Lower leg skin (tissue), 4 donors: ENCODE measurements around the gene ZBTB7B. TPM values are rescaled to one million over a fixed set of nuclear protein-coding genes. Genes with fewer than 3 reads are reported as not detected.

Source experiments
- DNase-seq, 2 donors: peaks; one replicate each; pipeline ENCODE4 v3.0.0-alpha.2; 2019; ENCODE audit warnings: low spot score in 2 of 2
- H3K4me3 ChIP-seq: fragments of 200-600 bp; sonication (generic); 2 replicates; pipeline ENCODE4 v1.5.1; 2017; ENCODE audit warnings: mild to moderate bottlenecking, low read depth; ENCODE audit not compliant: poor library complexity, severe bottlenecking
- POLR2A ChIP-seq, 2 donors: fragments of 450-650 bp; IDR thresholded peaks; one replicate each; pipeline ENCODE4 v1.6.1; 2016 to 2017; ENCODE audit warnings: antibody characterized with exemption in 2 of 2, mild to moderate bottlenecking in 1 of 2, moderate library complexity in 1 of 2
- whole genome bisulfite sequencing, 2 donors: methylation state at CpG; one replicate each; pipeline ENCODE4 v1.1.5; 2018; 5-methylcytosine and 5-hydroxymethylcytosine counted together
- intact Hi-C: fragments of 100-400 bp; cut with DNase I; formaldehyde crosslinking; loops from one replicate; pipeline ENCODE4 v1.15.0; 2023; ENCODE audit warnings: low total_unique reads
- total RNA-seq, 4 donors: library from RNA; depleted of rRNA; stranded (reverse); fragments of >200 nt; gene quantifications; one replicate each; pipeline ENCODE4 v1.1.0, GENCODE V29; 2016
- TF ChIP-seq, protein P1 (sequence below), 3 donors: fragments of 450-650 bp; IDR thresholded peaks; one replicate each; pipeline ENCODE4 v1.5.1; 2016; ENCODE audit warnings: antibody characterized with exemption in 3 of 3, mild to moderate bottlenecking in 3 of 3, moderate library complexity in 2 of 3

The ZBTB7B gene
- total RNA-seq, 4 donors from 2014 or later: 270 to 295 (median 286) TPM

DNA sequence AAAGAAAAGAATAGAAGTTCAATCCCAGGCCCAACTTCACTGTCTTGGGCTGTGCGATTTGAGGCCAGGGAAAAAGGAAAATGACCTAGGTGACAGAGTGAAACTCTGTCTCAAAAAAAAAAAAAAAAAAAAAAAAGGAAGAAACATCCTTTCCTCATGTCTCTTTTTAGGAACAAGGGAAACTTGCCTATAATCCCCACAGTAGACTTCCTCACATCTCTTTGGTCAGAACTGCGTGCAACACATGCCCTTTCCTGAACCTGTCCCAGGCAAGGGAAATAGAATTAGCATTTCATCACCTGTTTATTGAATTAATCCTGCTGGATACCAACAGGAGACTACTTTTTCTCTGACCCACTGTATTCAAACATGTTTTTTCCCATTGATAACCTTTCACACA, 33.3 kb downstream of the ZBTB7B start:
- no peak overlapping the region for H3K4me3 ChIP-seq
- no peak for DNase-seq
- no peak for TF ChIP-seq POLR2A (IDR thresholded peaks at IDR 0.05)
- TF ChIP-seq, protein P1, sequence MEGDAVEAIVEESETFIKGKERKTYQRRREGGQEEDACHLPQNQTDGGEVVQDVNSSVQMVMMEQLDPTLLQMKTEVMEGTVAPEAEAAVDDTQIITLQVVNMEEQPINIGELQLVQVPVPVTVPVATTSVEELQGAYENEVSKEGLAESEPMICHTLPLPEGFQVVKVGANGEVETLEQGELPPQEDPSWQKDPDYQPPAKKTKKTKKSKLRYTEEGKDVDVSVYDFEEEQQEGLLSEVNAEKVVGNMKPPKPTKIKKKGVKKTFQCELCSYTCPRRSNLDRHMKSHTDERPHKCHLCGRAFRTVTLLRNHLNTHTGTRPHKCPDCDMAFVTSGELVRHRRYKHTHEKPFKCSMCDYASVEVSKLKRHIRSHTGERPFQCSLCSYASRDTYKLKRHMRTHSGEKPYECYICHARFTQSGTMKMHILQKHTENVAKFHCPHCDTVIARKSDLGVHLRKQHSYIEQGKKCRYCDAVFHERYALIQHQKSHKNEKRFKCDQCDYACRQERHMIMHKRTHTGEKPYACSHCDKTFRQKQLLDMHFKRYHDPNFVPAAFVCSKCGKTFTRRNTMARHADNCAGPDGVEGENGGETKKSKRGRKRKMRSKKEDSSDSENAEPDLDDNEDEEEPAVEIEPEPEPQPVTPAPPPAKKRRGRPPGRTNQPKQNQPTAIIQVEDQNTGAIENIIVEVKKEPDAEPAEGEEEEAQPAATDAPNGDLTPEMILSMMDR (IDR thresholded peaks at IDR 0.05): no peak
- intact Hi-C loops: no loop called here
- 81 to 86% methylated on average over 2 of the region's 2 CpGs for WGBS, 2 donors

- no peak overlapping the region for H3K4me3 ChIP-seq
- intact Hi-C loops: no loop called here
- no peak for DNase-seq
- 76 to 86% methylated on average over 3 of the region's 3 CpGs for WGBS, 2 donors
- no peak for TF ChIP-seq POLR2A (IDR thresholded peaks at IDR 0.05)
- TF ChIP-seq, protein P1 (IDR thresholded peaks at IDR 0.05): no peak
Observed at GRCh38 chr1:155037043-155037442, 34.4 kb downstream of the ZBTB7B start.

- no peak overlapping the region for H3K4me3 ChIP-seq
- DNase-seq: no peak
- 55 to 57% methylated on average over 6 of the region's 6 CpGs for WGBS, 2 donors
- intact Hi-C loops: no loop called here
- TF ChIP-seq, protein P1 (IDR thresholded peaks at IDR 0.05): no peak
- no peak for TF ChIP-seq POLR2A (IDR thresholded peaks at IDR 0.05)
Observed at GRCh38 chr1:155037851-155038441, 35.3 kb downstream of the ZBTB7B start.

DNA sequence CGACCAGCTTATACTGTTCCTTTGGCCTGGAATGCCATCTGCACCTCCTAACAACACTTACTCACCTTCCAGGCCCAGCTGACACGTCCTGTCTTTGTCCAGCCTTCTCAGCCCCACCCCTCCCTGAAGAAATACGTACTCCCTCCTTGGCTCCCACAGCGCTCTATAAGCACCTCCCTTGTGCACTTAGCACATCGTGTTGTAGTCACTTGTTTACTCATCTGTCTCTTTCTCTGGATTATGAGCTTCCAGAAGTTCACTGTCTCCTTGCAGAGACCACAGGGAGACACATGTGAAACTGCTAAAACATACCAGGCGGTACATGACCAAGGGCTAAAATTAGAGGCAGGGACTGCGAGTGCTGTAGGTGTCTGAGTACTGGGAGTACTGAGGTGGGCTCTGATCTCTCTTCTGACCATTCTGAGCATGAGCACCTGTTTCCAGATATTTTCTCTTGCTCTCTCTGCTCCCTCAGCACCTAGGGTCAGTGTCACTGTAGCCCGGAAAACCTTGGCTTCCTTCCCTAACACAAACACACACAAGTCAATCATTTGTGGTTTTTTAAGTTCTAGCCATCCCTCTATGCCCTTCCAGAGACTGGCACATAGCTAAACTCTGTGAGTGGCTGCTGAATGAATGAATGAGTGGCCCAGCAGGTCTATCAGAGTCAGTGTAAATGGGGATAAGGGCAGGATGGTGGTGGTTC, 36.2 kb downstream of the ZBTB7B start:
- no peak overlapping the region for H3K4me3 ChIP-seq
- 30 to 31% methylated on average over 8 of the region's 8 CpGs for WGBS, 2 donors
- TF ChIP-seq, protein P1 (IDR thresholded peaks at IDR 0.05): no peak
- TF ChIP-seq POLR2A (IDR thresholded peaks at IDR 0.05): no peak
- DNase-seq: peak in 1 of 2 donors; percentile 76
- intact Hi-C loops: no loop called here

- 70 to 73% methylated on average over 4 of the region's 4 CpGs for WGBS, 2 donors
- TF ChIP-seq POLR2A (IDR thresholded peaks at IDR 0.05): no peak
- TF ChIP-seq, protein P1 (IDR thresholded peaks at IDR 0.05): no peak
- H3K4me3 ChIP-seq: no peak overlapping the region
- intact Hi-C loops: no loop called here
- DNase-seq: no peak
Observed at GRCh38 chr1:155039308-155039669, 36.7 kb downstream of the ZBTB7B start.
